ENCODE data around the gene HES5. TPM values are rescaled to one million over a fixed set of nuclear protein-coding genes. Genes with fewer than 3 reads are reported as not detected.

Gene HES5
- total RNA-seq, 1 experiment from 2014 or later: not detected

- Mint-ChIP-seq H3K4me3 (ENCODE audit: low read depth, unreplicated experiment) (no peak overlapping the region), H3K27me3 (ENCODE audit: unreplicated experiment) (no peaks in the 10 kb centered on the region), H3K27ac (ENCODE audit: unreplicated experiment) (no peak overlapping the region), H3K36me3 (ENCODE audit: insufficient read depth, unreplicated experiment) (peaks cover 31% of the 10 kb centered on the region), H3K9me3 (ENCODE audit: low read depth, unreplicated experiment) (no peaks in the 10 kb centered on the region), H3K4me1 (ENCODE audit: low read depth, unreplicated experiment) (no peaks in the 10 kb centered on the region)
- intact Hi-C loops (cut with micrococcal nuclease; ENCODE audit: unreplicated experiment): no loop called here
- TF ChIP-seq CTCF (IDR thresholded peaks at IDR 0.05; ENCODE audit: unreplicated experiment): no peak
- no TSS peak for BruUV-seq (replicated peaks)
- DNase-seq: no peak
- CTCF ChIA-PET: no interaction called here
Observed at GRCh38 chr1:2518528-2518927, 11.5 kb downstream of the HES5 start.

GRCh38 chr1:2517966-2518365, 12.1 kb downstream of the HES5 start:
- CTCF ChIA-PET: no interaction called here
- Mint-ChIP-seq H3K27ac (ENCODE audit: unreplicated experiment) (no peak overlapping the region), H3K4me3 (ENCODE audit: low read depth, unreplicated experiment) (no peak overlapping the region), H3K27me3 (ENCODE audit: unreplicated experiment) (no peaks in the 10 kb centered on the region), H3K36me3 (ENCODE audit: insufficient read depth, unreplicated experiment) (peaks cover 31% of the 10 kb centered on the region), H3K9me3 (ENCODE audit: low read depth, unreplicated experiment) (no peaks in the 10 kb centered on the region), H3K4me1 (ENCODE audit: low read depth, unreplicated experiment) (no peaks in the 10 kb centered on the region)
- DNase-seq: no peak
- intact Hi-C loops (cut with micrococcal nuclease; ENCODE audit: unreplicated experiment): no loop called here
- no peak for TF ChIP-seq CTCF (IDR thresholded peaks at IDR 0.05; ENCODE audit: unreplicated experiment)
- no TSS peak for BruUV-seq (replicated peaks)

- CTCF ChIA-PET: no interaction called here
- no TSS peak for BruUV-seq (replicated peaks)
- H3K27ac Mint-ChIP-seq (ENCODE audit: unreplicated experiment): no peak overlapping the region
- intact Hi-C loops (cut with micrococcal nuclease; ENCODE audit: unreplicated experiment): no loop called here
- no peaks in the 10 kb centered on the region for H3K4me1 Mint-ChIP-seq (ENCODE audit: low read depth, unreplicated experiment)
- H3K4me3 Mint-ChIP-seq (ENCODE audit: low read depth, unreplicated experiment): no peak overlapping the region
- DNase-seq: no peak
- no peaks in the 10 kb centered on the region for H3K9me3 Mint-ChIP-seq (ENCODE audit: low read depth, unreplicated experiment)
- no peak for TF ChIP-seq CTCF (IDR thresholded peaks at IDR 0.05; ENCODE audit: unreplicated experiment)
- H3K27me3 Mint-ChIP-seq (ENCODE audit: unreplicated experiment): no peaks in the 10 kb centered on the region
- H3K36me3 Mint-ChIP-seq (ENCODE audit: insufficient read depth, unreplicated experiment): peaks cover 31% of the 10 kb centered on the region
Observed at GRCh38 chr1:2516946-2517345, 13.1 kb downstream of the HES5 start.

GRCh38 chr1:2516124-2516523, 13.9 kb downstream of the HES5 start:
- peaks cover 34% of the 10 kb centered on the region for H3K36me3 Mint-ChIP-seq (ENCODE audit: insufficient read depth, unreplicated experiment)
- intact Hi-C loops (cut with micrococcal nuclease; ENCODE audit: unreplicated experiment): no loop called here
- no peak for TF ChIP-seq CTCF (IDR thresholded peaks at IDR 0.05; ENCODE audit: unreplicated experiment)
- no peaks in the 10 kb centered on the region for H3K9me3 Mint-ChIP-seq (ENCODE audit: low read depth, unreplicated experiment)
- H3K27me3 Mint-ChIP-seq (ENCODE audit: unreplicated experiment): no peaks in the 10 kb centered on the region
- BruUV-seq (replicated peaks): no TSS peak
- H3K4me1 Mint-ChIP-seq (ENCODE audit: low read depth, unreplicated experiment): no peaks in the 10 kb centered on the region
- no peak overlapping the region for H3K27ac Mint-ChIP-seq (ENCODE audit: unreplicated experiment)
- CTCF ChIA-PET: no interaction called here
- H3K4me3 Mint-ChIP-seq (ENCODE audit: low read depth, unreplicated experiment): no peak overlapping the region
- DNase-seq: no peak

GRCh38 chr1:2515763-2516080, 14.3 kb downstream of the HES5 start:
- CTCF ChIA-PET: no interaction called here
- TF ChIP-seq CTCF (IDR thresholded peaks at IDR 0.05; ENCODE audit: unreplicated experiment): no peak
- DNase-seq: no peak
- no peak overlapping the region for H3K27ac Mint-ChIP-seq (ENCODE audit: unreplicated experiment)
- no peaks in the 10 kb centered on the region for H3K9me3 Mint-ChIP-seq (ENCODE audit: low read depth, unreplicated experiment)
- H3K27me3 Mint-ChIP-seq (ENCODE audit: unreplicated experiment): no peaks in the 10 kb centered on the region
- no TSS peak for BruUV-seq (replicated peaks)
- intact Hi-C loops (cut with micrococcal nuclease; ENCODE audit: unreplicated experiment): no loop called here
- no peak overlapping the region for H3K4me3 Mint-ChIP-seq (ENCODE audit: low read depth, unreplicated experiment)
- peaks cover 32% of the 10 kb centered on the region for H3K36me3 Mint-ChIP-seq (ENCODE audit: insufficient read depth, unreplicated experiment)
- no peaks in the 10 kb centered on the region for H3K4me1 Mint-ChIP-seq (ENCODE audit: low read depth, unreplicated experiment)

Data from Calu3 (cell line).